ENCODE measurements around the gene TTLL6. TPM values are rescaled to one million over a fixed set of nuclear protein-coding genes. Genes with fewer than 3 reads are reported as not detected.
"Not testable (repeated sequence)": the region's sequence is repeated elsewhere in the genome, so short reads cannot be mapped to it uniquely, and the experiment has no call there.

Gene TTLL6
- total RNA-seq, 1 donor from 2014 or later, result not detected

GRCh38 chr17:48818361-48818841, 1.4 kb upstream of the TTLL6 start:
- no peak for FAIRE-seq
- DNase-seq (ENCODE audit: low spot score in 2 of 2), result no peak

DNA sequence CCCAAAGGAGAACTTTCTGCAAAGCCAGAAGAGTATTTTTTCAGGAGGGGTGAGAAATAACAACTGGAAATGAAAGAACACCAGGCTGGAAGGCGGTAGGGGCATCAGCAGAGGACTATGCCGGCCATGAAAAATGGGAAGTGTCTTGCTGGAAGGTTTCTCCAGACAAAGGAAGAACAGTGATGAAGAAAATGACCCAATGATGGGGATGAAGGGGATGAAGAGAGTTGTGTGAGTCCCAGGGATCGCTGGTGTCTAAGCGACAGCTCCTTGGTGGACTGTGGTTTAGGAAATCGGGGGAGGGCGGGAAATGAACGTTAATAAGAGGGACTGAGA, 623 bp downstream of the TTLL6 start:
- no peak for DNase-seq (ENCODE audit: low spot score in 2 of 2)
- no peak for FAIRE-seq

DNA sequence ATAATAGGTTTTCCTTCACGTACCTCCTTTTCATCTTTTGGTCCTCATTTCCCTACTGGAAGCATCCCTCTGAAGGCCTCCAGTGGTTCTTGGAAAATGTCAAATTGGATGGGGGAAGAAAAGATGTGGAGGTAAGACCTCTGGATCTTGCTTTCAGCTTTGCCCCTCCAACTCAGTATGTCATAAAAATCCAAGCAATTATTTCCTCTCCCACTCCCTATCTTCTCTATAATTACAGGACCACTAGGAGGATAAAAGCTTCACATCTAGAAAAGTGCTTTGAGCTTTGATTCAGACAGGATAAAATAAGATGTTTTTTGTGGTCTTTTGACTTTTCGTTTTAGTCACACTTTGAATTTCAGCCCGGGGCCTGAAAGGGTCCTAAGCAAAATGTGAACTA, 1.7 kb downstream of the TTLL6 start:
- DNase-seq (ENCODE audit: low spot score in 2 of 2) (no peak), FAIRE-seq (no peak)

- FAIRE-seq, result no peak
Observed at GRCh38 chr17:48814504-48814903, 2.5 kb downstream of the TTLL6 start.

DNA sequence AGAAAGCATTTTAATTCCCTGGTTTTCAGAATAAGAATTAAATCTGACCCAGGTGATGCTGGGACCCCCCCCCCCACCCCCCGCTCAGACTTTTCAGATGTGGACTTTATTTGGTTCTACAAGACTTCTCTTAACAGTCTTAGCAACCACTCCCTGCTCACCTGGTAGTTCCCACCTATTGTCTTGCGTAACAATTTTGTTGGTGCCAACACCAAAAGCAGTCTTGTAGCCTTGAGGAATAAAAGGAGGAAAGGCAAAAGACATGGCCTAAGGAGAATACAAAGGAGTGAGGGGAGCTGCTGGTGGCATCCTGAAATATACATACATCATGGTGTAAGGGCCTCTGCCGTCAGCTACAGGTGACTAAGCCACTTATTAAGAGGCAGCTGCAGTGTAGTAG, 5.0 kb downstream of the TTLL6 start:
- FAIRE-seq, result no peak

More at GRCh38 chr17:48814504-48814903, 2.5 kb downstream of the TTLL6 start:
- DNase-seq (ENCODE audit: low spot score in 2 of 2), result peak in 1 of 2 donors; percentile 68

GRCh38 chr17:48809182-48809581, 7.8 kb downstream of the TTLL6 start:
- DNase-seq (ENCODE audit: low spot score in 2 of 2), result no peak
- no peak for FAIRE-seq

More for the DNA sequence above, 5.0 kb downstream of the TTLL6 start:
- no peak for DNase-seq (ENCODE audit: low spot score in 2 of 2)

GRCh38 chr17:48804936-48805411, 12.1 kb downstream of the TTLL6 start:
- DNase-seq (ENCODE audit: low spot score in 2 of 2), result peak in 1 of 2 donors; percentile 68
- no peak for FAIRE-seq

DNA sequence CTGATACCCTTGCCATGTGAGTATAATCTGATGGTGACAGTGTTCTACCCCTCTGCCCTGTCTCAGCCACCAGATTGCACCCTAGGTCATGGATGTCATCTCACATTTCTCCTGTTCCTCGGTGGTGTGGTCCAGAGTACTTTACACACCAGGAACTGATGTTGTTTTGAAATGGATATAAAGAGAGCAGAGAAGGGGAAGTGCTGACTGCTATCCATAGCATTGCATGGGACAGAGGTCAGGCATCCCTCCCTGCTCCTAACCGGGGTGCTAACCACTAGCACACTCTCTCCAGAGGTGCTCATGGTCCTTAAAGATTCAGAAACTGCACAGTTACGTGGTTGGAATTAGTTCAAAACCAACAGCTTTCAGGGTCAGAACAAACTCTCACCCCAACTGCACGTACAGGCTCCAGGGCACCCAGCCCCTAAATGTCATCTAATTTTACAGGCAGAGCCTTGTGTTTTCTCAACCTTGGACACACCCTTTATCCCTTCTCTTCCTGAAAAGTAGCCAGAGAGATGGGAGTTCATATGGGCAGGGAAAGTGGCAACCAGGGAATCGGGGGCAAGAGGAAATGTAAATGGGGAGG, 16.3 kb downstream of the TTLL6 start:
- FAIRE-seq (no peak), DNase-seq (ENCODE audit: low spot score in 2 of 2) (no peak)

GRCh38 chr17:48799069-48799723, 17.8 kb downstream of the TTLL6 start:
- FAIRE-seq, result no peak
- no peak for DNase-seq (ENCODE audit: low spot score in 2 of 2)

- DNase-seq (ENCODE audit: low spot score in 2 of 2); FAIRE-seq: not testable (repeated sequence)
Observed at GRCh38 chr17:48796163-48796522, 20.9 kb downstream of the TTLL6 start.

- FAIRE-seq (no peak), DNase-seq (ENCODE audit: low spot score in 2 of 2) (no peak)
Observed at GRCh38 chr17:48795444-48796162, 21.4 kb downstream of the TTLL6 start.

- DNase-seq (ENCODE audit: low spot score in 2 of 2), result no peak
- no peak for FAIRE-seq
Observed at GRCh38 chr17:48792033-48792798, 24.8 kb downstream of the TTLL6 start.

DNA sequence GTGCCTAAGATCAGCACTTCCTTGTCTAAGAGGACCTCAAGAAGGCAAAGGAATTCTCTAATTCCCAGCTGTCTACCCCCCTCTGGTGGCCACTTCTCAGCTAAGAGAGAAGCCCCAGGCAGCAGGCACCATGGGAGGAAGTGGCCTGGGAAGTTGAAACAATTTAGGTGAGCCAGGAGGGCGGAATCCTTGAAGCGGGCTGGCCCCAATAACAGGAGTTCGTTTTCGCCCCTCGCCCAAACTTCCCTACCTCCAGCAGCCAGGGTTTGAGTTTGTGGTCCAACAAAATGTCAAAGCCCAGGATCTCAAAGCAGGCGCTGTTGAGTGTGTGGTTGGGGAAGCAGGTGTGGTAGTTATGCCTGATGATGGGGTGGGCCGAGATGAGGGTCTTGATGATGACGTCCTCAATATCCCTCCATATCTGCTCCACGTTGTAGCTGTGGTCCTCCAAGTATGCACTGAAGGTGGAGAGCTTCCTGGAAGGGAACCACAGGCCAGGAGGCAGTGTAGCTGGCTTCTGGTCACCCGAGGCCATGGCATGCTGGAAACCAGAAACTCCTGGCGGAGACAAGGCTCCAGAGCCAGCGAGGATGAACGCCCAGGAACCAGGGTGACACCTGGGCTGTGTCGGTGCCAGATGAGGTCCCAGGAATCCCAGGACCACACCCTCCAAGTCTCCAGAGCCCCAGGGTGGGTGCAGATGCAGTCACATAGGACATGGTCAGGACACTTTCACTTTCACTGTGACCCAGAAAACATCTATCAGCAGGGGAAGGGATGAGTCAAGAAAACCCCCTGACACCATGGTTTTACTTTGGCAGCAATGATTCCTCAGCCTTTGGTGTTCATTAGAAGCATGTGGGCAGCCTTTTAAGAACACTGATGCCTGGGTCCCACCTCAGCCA, 25.6 kb downstream of the TTLL6 start:
- FAIRE-seq (no peak), DNase-seq (ENCODE audit: low spot score in 2 of 2) (peak; percentile 24 to 53)

DNA sequence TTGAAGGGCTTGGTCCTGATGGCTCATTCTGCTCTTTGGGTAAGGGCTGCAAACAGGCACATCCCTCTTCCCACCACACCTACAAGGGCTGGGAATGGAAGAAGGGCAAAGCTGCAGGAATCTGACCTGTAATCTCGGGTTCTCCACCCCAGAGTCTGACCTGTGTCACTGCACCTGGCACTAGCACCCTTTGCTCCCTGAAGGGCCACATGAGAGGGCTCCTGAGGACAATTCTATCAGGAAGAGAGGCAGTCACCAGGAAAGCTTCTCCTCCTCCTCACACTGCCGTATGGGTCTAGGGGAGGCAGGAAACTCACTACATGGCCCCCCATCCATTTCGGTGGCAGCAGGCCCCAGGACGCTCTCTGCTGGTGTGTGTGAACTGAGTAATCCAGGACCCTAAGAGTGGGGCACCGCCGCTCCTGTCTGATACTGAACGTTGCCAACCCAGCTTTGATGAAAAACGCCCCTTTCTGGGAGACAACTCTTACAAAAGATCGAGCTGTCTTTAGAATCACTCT, 26.4 kb downstream of the TTLL6 start:
- DNase-seq (ENCODE audit: low spot score in 2 of 2) (no peak), FAIRE-seq (no peak)

GRCh38 chr17:48787828-48788227, 29.2 kb downstream of the TTLL6 start:
- no peak for DNase-seq (ENCODE audit: low spot score in 2 of 2)

DNA sequence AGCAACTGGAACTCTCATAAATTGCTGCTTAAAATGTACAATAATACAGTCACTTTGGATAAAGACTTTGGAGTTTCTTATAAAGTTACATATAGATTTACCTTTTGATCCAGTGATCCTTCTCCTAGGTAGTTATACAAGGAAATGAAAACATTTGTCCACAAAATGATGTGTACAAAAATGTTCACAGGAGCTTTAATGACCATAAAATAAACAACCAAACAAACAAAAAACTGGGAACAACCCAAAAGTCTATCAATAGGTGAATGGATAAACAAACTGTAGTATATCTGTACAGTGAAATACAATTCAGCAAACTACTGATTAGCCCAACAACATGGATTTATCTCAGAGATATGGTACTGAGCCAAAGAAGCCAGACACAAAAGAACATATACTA, 37.6 kb downstream of the TTLL6 start:
- no peak for FAIRE-seq
- DNase-seq (ENCODE audit: low spot score in 2 of 2), result no peak

More at GRCh38 chr17:48787828-48788227, 29.2 kb downstream of the TTLL6 start:
- no peak for FAIRE-seq

DNA sequence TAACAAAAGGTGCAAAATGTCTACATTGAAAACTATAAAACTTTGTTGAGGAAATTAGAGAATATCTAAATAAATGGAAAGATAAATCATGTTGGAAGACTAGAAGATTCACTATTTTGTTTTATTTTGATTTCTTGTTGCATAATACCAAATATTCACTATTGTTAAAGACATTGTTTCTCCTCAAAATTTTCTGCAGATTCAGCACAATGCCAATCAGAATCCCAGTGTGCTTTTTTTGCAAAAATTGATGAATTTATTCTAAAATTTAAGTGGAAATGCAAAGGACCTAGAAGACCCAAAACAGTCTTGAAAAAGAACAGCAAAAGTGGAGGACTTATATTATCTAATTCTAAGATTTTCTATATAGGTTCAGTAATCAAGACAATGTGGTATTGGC, 40.4 kb downstream of the TTLL6 start:
- FAIRE-seq (no peak), DNase-seq (ENCODE audit: low spot score in 2 of 2) (no peak)

DNA sequence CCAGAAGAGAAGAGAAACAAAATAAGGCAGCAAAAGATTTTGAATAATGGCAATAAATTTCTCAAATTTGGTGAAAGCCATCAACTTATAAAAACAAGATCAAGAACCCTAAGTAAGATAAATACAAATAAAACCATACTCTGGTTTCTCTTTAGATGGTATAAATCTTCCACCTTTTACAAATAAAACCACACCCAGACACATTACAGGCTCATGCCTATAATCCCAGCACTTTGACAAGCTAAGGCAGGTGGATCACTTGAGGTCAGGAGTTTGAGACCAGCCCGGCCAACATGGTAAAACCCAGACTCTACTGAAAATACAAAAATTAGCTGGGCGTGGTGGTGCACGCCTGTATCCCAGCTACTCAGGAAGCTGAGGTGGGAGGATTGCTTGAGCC, 43.8 kb downstream of the TTLL6 start:
- DNase-seq (ENCODE audit: low spot score in 2 of 2), result no peak
- FAIRE-seq, result no peak

- DNase-seq (ENCODE audit: low spot score in 2 of 2), result no peak
- FAIRE-seq, result no peak
Observed at GRCh38 chr17:48770954-48771353, 46.1 kb downstream of the TTLL6 start.
